ENCODE data around the gene PTTG2.

Gene PTTG2

DNA sequence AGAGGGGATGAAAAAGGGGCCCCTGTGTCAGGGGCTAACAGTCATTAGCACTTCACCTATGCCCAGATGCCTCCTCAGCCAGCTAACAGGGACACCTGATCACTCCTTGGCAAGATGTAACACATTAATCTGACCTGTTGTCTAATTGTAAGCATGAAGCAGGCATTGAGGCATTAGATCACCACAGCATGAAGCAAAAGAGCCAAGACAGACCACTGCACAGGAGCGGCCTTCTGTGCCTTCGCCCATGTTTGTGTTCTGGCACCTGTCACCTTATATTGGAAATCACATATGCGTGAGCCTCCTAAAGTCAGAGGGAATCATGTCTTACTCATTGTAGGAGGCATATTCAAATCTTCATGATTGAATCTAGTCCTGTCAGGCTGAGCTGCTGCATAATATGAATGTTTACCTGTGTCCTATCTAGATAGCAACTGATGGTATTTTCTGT, 48.4 kb downstream of the PTTG2 start:
- no peak for DNase-seq (ENCODE audit: low read depth in 2 of 2)

DNA sequence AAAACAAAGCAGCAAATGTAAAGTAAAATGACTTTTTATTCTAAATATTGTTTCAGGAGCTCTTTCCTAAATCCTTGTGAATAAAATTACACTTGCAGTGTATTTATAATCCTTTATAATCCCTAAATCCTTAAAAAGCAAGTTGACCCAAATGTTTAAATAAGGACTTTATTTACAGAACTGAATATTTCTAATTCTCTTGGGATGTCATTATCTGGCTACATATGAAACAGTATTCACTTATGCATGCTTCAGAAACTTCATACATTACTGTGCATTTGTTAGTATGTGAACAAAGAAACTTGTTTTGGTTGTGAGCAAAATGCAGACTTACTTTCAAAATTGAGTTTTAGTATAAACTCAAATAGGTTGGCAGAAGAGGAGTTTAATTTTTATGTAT, 49.2 kb downstream of the PTTG2 start:
- no peak for DNase-seq (ENCODE audit: low read depth in 2 of 2)

DNA sequence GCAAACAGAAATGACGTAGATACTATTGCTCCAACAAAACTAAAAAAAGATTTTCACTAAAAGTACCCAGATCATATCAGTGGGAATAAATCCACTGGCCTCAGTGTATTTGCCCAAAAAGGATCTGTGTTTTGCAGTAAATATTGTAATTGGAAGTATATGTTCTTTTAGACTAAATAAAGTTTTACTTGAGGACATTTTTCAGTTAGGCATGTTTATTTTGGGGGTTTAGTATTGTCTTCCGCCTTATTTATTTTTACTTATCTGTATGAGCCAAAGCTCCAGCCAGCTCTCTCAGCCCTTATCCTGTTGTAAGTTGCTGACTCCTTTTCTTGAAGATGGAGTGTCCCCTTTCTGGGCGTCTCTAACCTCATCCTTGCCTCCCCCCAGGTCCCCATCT, 49.8 kb downstream of the PTTG2 start:
- DNase-seq (ENCODE audit: low read depth in 2 of 2): no peak
